NOMO-1 (cell line): ENCODE results near the gene PMP22.

Experiments used
- DNase-seq, 2 experiments: peaks; one replicate each; lab custom pipeline; 2025; ENCODE audit not compliant: unreplicated experiment in 2 of 2; lab: John Stamatoyannopoulos, UW

PMP22 gene

DNA sequence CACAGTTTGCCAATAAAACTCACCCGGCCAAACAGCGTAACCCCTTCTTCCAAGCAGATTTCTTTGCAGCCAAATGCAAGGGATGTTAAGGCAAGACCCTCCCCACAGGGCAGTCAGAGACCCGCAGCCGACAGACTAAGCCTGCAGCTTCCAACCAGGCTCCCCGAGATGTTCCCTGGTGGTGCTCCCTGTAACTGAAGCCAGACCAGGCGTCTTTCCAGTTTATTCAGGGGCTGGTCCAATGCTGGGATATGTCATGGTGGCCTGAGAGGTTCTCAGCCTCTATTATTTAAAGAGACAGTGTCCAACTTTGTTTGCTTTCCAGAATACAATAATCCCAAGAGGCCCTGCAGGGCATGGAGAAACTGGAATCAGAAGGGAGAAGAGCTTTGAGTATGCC lies at the start of gene PMP22:
Gene PMP22, minus strand, starts transcription at position 196 of the 400 bp plus-strand sequence. CDS start 4,599 bp downstream, outside the sequence.
- no peak for DNase-seq

DNA sequence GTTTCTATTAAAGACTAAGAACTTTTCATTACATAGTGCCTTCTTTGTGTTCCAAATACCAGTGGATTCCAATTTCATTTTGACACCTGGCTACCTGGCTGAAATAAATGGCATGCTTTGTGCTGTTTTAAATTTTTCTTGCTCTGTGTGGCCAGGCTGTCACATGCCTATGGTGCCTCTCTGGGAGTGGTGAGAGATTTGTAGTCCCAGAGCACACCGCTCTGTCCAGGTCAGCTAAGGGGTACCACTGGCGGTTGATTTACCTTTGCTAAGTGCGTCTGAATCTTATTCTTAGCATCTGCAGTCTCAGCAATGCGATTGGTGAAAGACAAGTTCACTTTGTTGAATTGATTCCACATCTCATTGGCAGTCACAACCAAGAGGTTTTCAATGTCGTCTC lies 46.9 kb upstream of the PMP22 start:
- no peak for DNase-seq

DNA sequence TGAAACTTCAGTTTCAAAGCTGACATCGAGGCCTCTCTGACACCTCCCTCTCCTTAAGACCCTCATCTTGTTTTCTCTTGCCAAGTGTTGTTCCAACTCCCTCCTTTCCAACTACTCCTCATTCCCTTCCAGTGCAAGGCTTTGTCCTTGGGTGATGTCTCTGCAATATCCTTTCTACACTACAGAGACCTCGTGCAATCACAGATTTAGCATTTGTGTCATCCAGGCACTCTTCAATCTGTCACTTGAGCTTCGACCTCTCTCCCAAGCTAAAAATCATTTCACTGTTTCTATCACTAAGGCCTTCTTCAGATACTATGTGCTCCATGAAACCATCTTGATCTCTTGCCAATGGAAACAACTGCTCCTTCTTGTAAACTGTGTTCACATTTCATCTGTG lies 44.7 kb upstream of the PMP22 start:
- no peak for DNase-seq

DNA sequence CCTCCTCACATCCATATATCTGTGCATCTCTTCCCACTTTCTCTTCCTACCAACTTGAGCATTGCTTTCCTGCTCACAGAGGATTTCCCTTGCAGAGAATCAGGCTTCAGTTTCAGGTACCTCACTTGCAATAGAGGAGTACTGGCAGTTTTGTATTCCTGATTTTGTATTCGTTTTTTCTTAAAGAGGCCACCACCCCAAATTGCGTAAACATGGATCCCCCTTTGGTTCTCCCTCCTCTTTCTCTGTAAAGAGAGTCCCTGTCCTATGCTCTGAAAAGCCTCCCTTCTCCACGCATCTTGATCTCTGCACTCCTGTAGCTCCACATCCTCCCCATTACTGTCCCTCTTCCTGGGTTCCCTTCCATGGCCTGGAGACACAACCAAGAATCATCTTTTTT lies 44.1 kb upstream of the PMP22 start:
- DNase-seq: no peak

DNA sequence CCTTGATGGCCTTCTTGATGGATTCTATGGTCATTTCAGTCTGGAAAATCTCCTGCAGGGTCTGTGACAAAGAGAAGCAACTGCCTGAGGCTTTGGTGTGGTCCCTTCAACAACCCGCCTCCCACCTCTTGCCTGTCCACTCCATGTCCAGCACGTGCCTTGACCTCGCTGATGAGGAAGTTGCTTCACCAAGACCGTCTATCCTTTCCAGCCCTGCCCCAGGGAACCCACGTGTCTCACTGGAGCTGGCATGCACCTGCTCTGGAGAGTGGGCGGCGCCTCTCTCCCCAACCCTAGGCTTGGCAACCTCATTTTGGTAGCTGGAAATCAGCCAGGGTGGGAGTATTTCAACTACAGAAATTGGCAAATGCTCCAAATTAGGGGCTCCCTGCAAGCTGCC lies 43.6 kb upstream of the PMP22 start:
- no peak for DNase-seq

DNA sequence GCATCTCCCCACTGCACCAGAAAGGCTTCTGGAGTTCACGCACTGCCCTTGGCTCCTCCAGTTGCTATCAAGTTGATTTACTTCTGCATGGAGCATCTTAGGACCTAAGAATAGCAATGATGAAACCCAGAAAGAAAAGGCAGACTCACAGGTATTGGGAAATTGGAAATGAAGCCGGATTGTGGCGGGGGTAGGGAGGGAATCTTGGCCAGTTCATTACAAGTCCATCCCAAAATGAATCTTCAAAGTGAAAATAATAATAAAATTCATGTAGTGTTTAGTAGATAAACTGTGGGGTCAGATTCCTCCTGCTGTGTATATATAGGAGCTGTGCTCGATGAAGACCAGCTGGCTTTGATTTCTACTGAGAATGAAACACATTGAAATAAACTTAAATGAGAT lies 42.6 kb upstream of the PMP22 start:
- no peak for DNase-seq

DNA sequence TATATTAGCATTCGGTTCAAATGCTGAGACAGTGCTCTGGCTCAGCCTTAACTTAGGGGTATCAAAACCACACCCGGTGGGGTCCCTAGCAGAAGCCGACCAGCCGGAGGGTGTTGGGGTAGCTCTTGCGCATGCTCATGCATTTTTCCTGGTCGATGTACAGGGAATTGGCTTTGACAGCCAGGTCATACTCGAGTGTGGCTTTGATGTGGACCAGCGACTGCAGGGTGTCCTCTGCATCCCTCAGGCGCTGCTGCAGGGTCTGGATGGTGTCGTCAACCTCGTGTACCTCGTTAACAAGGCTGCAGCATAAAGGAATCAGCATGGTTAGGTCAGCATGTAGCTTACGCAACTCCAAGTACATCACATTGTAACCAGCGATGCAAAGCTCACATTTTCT lies 38.7 kb upstream of the PMP22 start:
- DNase-seq: no peak

DNA sequence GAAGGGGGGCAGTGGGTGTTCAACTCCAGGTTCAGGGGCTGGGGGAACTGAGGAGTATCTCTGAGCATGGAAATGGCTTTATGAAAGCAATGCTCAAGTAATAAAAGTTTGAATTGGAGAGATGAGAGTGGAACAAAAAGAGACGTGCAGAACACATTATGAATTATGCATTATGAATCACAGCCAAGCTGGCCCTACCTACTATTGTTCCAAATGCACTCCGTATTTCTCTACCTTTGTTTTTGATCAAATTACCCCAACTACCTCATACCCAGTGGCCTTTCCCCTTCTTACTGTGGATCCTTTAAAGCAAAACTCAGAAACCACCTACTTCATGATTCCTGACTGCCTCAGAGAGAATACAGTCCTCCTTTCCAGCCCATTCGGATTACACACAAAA lies 38.1 kb upstream of the PMP22 start:
- no peak for DNase-seq

DNA sequence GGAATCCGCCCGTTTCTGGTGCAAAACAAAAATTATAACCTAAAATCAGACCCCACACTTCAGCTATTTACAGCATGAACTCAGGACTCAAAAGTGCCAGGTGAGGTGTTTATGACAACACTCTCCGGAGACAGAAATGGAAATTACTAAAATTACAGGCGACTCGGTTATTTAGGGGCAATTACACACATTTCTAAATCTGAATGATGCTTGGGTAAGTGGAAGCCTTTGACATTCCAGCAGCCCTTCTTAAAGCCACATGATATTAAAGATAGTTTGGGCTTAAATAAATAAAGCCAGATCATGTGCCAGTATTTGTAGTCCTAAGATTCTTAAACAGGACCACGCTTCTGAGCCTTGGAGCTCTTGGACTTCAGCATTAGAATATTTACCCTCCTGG lies 36.7 kb upstream of the PMP22 start:
- no peak for DNase-seq

DNA sequence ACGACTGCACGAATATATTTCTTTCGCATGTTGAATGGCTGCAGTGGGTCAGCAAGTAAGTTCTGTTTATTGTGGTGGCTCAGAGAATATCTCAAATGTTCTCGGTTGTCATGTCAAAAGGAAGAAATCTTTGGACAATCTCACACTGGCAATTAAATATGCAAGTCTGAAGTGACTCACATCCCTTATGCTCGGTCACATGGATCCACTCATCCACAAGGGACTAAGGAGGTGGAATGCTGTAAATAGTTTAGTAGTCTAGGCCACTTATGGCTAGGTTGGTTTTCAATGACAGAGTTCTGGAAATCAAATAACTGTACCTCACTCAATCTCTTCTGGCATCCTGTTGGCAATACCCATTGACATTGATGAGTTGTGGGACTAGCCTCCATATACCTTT lies 33.0 kb upstream of the PMP22 start:
- no peak for DNase-seq

DNA sequence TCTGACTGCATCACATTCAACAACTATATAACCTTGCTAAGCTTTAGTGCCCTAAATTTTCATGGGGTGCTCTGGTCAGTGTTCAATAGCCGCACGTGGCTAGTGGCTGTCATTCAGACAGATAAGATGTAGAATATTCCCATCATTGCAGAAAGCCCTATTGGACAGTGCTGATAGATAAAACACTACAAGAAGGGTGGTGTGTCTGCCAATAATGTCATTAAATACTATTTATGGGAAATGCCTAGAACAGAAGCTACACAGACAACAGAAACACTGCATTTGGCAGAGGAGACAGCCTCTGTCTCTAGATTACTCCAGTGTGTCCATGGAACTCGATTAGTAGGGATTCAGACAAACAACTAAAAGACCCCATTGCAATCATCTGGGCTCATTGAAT lies 28.4 kb upstream of the PMP22 start:
- no peak for DNase-seq

DNA sequence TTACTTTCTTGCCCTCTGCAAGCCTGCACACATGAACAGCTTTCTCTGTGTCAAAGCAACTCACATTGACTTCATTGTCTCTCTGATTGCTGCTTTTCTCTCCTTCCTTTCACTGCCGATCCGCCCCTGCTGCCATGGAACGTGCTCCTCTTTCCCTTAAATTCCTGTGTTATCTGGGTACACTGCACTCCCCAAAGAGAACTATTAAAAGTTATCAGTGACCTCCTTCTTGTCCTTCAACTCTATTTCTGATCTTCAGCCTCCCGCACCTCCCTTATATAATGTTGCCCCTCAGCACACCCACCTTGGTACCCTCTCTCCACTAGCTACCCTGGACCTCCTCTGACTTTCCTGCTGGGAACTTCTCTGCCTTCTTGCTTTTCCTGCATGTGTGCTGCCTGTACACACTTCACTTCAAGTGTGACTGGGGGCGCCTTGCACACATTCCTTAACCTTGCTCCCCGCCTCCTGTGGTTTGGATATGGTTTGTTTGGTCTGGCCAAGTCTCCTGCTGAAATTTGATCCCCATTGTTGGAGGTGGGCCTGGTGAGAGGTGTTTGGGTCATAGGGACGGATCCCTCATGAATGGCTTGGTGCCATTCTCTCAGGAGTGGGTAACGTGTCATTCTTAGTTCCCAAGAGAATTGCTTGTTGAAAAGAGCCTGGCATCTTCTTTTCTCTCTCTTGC lies 26.7 kb upstream of the PMP22 start:
- no peak for DNase-seq

DNA sequence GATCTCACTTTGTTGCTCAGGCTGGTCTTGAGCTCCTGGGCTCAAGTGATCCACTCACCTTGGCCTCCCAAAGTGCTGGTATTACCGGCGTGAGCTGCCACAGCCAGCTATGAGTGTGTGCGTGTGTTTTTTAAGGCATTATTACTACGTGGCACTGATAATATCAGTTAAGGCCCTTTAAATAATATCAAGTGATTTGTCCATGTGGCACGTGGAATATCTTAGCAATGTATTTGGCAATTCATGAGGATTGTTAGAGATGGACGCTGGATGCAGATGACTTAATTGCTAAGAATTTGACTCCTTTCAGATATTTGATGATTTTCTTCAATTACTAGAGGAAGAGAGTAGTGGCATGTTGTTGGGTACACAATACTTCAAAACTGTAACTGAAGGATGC lies 25.5 kb upstream of the PMP22 start:
- no peak for DNase-seq

DNA sequence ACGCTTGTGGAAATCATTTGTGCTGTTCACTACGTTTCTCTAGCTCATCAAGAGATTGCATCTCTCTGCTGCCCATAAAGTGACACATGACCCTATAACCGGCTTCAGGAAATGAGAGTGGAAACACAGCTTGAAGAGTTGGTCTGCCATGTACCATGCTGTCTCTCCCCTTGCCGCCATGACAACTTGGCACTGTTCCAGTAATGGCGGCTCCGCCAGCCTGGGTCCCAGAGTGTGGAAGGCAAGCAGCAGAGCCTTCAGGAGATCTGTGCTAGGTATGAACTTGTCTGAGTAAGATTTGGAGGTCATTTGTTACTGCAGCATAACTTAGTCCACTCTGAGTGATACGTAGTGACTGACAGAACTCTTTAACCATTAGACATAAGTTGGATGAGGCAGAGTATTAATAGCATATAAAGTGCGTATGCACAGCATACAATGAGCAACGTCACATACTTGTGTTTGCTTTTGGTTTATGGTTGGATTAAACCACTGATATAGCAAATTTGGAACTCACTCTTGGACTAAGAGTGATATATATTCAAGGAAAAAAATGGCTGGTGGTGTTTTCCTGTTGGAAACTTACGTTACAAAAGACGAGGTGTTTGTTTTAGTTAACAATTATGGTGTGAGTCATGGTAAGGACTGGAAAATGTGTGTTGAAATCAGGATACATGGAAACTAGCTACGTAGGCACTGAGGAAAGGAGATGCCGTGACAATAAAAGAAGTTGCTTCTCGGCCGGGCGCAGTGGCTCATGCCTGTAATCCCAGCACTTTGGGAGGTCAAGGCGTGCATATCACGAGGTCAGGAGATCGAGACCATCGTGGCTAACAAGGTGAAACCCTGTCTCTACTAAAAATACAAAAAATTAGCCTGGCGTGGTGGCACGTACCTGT lies 24.4 kb upstream of the PMP22 start:
- DNase-seq: no peak

DNA sequence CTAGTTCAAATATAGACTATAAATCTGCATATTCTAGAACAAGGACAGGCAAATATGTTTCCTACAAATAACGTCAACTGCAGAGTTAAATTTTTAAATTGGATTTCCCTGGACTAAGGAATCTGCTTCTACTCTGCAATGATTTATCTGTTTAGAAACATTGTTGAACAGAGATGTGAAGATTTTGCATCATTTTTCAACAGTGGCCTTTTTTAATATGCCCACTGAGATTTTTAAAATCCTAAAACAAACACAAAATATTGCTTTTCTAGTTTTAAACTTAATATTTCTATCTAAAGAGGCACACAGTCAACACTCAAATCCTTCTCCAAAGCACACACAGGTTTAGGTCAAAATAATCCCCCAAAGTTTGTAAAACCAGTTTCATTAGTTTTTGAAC lies 23.7 kb upstream of the PMP22 start:
- DNase-seq: no peak

DNA sequence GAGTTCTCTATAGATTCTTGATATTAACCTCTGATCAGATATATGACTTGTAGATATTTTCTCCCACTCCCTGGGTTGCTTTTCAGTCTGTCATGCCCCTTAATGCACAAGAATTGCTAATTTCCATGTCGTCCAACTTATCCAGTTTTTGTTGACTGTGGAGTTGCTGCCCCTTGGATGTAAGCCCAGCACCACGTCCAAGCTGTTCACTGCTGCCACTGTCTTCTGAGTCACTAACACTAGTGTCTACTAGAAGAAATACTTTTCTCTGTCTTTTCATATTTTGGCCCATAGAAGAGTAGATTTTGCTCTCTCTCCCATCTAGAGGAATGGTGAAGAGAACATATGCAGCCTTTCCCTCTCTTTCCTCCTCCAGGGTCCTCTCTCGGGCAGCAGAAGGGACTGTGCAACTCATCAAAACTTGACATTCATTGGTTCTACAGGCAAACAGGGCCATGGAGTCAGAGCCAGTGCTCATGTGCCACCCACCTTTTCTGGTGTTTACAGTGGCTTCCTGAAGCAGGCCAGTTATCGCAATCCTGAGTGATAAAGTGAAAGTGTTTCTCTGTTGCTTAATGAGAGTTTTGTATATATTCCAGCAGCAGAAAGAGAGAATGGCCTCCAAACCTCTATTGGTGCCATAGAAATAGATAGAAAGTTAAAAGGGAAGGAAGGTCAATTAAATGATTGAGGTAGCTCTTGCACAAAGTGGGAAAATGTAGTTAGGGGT lies 22.6 kb upstream of the PMP22 start:
- DNase-seq: no peak

DNA sequence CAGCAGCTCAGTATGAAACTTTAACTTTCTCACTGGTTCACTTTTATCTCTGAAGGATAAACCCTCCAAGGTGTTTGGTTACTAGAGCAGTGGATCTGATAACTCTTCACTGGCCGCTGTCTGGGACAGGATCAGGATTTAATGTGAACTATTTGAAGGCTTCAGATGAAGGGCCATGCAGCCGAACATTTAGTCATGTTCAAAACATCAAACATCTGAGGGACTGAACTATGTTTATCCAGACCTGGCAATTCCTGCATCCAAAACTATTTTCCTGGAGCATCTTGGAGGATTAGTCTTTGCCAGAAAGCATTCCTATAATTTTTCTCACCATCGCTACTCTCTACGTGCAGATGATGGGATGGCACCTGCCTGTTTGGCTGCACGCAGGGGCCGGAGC lies 20.3 kb upstream of the PMP22 start:
- DNase-seq: no peak

DNA sequence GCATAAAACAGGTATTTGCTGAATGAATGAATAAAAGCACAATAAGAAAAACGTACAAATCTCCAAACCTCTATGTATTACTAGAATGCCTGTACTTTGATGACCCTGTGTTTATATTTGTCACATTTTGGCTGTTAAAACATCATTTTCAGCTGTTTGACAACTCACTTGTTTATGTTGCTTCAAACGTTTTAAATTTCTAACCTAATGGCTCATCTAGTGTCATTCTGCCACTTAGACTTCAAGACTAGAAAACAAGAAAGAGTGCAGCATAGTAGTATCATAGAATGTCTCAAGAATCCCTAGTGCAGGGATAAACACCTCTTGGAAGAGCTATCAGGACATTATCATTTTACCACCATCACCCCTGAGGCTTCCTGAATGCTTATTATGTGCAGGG lies 19.4 kb upstream of the PMP22 start:
- no peak for DNase-seq

DNA sequence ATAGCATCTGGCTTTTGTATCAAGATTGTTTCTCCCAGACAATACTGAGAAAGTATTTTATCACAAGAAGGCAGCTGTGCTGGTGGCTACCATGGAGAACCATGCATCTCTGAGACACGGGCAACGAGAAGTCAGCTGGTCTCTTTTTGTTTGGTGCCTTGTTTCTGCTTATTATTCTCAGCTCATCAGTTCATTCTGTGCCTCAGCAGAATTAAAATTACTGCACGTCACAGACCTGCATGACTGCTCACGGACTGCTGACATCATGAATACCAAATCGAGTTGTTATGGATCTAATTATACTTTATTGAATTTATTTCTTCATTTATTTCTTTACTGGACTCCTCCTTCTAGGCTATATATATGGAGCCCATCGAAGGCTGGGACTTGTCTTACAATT lies 19.0 kb upstream of the PMP22 start:
- no peak for DNase-seq

DNA sequence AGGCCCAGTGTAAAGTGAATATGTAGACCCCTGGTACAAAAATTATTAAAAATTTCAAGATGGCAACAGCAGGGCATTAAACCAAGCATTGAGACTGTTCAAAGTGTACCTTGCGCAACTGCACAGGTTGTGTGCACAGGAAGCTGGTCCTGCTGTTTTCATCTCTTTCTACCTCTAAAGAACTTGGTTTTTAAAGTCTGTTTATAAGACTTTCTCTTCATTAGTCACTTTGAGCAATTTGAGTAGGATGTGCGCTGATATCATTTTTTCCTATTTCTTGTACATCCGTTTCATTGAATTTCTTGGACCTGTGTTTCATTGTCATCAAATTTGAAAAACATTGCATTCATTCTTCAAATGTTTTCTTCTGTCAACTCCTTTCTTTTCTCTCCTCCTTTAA lies 16.8 kb upstream of the PMP22 start:
- no peak for DNase-seq

DNA sequence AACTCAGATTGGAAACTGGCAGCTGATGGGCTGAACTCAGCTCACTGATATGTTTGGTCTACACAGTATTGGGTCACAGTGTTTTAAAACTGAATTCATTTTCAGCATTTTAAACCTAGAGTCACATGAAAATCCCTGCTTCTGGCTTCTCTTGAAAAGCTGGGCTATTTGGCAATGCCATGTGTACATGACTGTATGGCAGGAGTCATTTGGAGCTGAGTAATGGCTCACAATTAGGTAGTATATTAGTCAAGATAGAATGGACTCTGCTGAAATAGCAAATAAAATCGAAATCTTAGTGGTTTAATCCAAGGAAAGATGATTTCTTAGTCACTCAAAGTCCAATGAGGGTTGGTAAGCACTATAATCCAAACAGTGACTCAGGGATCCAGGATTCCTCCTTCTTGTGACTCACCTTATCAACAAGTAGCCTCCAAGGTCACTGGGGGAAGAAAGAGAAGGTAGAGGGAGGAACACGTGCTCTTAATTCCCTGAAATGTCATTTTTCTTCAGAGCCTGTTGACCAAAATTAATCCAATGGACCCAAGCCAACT lies 13.9 kb upstream of the PMP22 start:
- DNase-seq: no peak
